NOMO-1 treated with dmso at 0.1 percent for 144 hours (cell line): ENCODE results near the gene EDA.
"Not testable (repeated sequence)": the region's sequence is repeated elsewhere in the genome, so short reads cannot be mapped to it uniquely, and the experiment has no call there.

ENCODE experiments used
- DNase-seq: peaks from one replicate; lab custom pipeline; 2025; ENCODE audit not compliant: unreplicated experiment; lab: John Stamatoyannopoulos, UW

The EDA gene

DNA sequence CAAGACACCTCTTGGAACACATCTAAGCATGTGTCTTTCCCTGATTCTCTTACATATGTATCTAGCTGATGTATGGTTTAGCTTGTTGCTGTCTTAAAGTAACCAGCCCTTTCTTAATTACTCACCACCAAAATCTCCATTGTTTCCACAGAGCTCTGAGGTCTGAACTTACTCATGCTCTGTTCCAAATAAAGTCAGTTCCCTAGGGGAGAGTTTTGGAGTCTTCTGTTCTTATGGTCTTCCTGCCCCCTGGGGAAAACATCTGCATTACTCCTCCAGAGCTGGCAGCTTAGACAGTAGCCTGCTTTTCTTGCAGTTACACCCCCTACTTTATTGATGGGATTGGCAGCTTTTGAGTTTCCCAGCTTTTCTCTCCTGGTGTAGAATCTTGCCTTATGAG is 125.8 kb downstream of the EDA start:
- no peak for DNase-seq

DNA sequence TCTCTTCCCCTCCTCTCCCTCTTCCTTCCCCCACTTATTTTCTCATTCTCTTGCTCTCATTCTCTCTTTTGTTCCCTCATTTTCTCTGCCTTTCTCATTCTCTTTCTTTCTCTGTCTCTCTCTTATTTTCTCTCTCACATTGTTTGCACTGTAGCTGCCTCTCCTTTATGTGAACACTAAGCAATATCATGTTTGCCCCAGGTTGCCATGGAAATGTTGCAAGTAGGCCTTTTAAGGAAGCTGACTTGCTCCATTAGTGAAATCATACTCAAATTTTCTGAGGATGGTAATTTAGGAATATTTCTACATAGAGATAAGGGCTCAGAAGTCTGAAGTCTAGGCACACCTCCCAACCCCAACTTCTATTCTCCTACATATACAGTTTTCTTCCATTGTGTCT is 130.1 kb downstream of the EDA start:
- no peak for DNase-seq

DNA sequence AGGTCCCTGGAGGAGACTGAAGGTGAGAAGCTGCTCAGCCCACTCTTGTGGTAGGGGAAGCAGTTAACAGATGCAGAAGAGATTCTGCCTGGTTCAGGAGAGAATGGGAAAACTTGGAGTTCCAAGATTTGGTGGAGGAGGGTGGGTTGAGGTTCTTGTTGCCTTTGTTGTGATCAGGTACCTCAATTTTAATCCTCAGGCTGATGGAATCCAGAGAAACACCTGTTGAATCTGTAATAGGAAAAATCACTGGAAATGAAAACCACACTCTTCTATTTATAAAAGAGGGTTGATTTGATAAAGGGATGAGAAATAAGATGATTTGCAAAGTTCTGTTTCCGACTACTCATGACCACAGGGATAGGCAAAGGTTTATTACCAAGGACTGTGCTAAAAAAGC is 132.1 kb downstream of the EDA start:
- no peak for DNase-seq

DNA sequence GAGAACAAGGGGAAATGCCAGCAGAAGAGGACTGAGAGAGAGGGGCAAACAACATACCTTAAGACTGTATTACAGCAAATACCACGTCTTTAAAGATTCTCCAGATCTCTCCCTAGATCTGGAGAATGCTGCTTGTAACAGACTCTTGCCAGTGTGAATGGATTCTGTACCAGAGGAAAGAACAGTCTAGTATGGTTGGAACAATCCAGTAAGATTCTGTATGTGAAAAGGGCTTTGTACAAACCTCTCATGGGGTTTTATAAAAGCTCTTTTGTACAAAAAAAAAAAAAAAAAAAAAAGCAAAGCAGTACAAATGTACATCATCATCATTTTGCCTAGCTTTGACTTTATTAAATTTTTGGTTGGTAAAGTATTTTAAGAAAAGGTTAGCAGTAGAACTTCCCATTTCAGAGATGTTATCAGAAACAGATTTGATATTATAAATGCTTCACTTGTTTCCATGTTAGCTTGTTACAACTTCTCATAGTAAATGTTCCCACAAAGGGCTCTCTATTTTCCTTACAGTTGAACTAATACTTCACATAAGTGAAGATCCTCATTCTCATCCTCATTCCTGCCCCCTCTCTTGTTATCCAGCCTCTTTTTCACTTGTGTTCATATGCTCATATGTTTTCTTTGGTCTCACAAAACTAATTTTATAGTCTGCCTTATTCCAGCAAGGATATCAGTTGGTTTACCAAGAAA is 144.2 kb downstream of the EDA start:
- DNase-seq: no peak

DNA sequence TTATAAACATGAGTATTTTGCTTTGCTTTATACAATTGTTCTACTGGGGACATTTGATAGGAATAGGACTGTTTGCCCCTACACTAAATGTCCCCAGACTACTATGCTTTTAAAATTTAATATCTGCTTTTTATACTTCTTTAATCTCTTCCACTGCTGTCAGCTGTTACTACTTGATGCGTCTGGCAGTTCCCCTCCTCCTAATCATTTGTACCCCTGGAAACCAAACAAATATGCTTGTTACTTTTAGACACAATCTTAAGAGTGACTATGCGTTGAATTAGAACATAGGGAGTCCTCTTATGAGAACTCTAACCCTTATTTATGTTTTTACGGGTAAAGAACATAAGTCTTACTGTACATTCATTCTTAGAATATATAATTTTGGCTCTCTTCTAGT is 145.7 kb downstream of the EDA start:
- DNase-seq: no peak

DNA sequence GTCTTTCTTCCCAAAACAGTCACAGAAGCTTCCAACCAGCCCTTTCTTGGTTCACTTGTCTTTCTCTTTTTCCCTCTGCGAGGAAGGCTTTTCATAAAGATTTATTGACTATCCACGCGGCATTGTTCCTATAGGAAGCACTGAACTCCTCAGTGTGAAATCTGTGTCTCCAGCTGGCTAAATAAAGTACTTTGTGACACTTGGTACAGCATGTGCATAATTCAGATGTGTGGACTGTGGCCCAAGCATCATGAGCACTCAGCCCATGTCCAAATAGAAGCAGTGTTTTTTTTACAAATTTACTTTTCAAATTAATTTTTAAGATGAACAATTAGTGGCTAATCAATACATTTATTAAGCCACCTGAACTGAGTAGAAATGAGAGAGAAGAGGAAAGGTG is 146.4 kb downstream of the EDA start:
- DNase-seq: no peak

DNA sequence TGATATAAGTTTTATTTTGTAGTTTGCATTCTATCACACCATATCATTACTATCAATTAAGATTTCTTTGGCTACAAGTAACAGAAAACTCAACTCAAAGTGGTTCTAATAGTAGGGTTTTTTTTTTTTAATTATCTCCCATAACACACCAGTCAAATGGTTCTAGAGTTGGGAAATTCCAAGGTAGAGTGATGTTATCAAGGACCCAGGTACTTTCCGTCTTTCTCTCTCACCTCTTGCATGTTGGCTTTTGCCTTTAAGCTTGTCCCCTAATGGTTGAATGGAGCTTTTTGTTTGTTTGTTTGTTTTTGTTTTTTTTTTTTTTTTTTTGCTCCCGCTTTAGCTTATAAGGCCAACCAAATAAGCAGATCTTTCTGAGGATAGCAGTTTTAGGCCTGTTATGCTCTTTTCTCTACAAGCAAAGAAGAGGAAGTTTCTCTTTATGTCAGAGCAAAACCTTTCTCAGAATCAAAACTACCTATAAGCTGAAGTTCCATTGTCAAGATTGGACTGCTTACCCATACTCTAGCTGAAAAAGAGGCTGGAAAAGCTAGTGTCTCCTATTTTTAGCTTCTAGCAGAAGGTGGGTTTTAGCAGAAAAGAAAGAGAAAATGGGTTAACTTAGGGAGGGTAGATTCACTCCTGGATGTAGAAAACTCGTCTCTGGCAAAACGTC is 177.5 kb downstream of the EDA start:
- no peak for DNase-seq

- no peak for DNase-seq
Observed at GRCh38 chrX:69795702-69796101, 179.8 kb downstream of the EDA start.

GRCh38 chrX:69807400-69807799 is 191.5 kb downstream of the EDA start:
- DNase-seq: no peak

GRCh38 chrX:69808375-69808774 is 192.5 kb downstream of the EDA start:
- no peak for DNase-seq

DNA sequence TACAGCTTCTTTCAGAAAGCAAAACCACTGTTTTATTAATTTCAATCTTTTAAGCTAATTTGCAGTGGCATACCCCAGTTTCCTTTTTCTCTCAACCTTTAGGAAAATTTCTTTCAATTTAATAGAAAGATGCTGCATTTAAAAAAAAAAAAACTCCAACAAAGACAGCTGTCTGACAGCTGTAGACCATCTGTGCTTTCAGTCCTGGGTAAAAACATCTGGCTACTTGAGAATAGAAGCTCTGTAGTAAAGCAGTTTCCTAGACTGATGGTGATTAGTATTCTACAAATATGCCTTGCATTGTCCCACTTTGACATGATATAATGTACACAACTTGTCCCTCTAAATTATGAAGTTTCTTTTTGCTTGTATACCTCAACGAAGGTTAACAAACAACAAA is 197.8 kb downstream of the EDA start:
- no peak for DNase-seq

DNA sequence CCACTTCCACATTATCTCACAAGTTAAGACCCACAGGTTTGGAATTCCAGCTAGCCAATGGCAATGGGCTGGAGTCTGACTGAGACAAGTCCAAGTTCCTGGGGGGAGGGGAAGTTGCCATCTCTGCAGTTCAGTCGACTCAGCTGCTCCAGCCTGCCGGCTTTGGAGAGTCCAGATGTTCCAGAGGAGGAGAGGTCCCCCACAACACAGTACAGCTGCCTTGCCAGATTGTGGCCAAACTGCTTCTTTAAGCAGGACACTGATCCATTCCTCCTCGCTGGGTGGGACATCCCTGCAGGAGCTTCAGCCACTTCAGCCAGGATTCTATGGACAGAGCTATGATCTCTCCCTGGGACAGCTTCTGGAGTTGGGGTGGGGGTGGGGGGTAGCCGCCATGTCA is 199.2 kb downstream of the EDA start:
- DNase-seq: no peak

DNA sequence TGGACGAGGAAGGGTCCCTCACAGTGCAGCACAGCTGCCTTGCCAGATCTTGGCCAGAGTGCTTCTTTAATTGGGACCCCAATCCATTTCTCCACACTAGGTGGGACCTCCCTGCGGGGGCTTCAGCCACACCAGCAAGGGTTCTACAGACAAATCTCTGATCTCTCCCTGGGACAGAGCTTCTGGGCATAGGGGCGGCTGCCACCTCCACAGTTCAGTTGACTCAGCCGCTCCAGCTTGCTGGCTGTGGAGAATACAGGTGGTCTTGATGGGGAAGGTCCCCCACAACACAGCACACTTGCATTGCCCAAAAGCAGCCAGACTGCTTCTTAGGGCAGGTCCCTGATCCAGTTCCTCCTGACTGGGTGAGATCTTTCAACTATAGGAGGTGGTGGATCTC is 199.6 kb downstream of the EDA start:
- DNase-seq: no peak

GRCh38 chrX:69844636-69845035 is 228.7 kb downstream of the EDA start:
- no peak for DNase-seq

GRCh38 chrX:69859999-69860398 is 244.1 kb downstream of the EDA start:
- DNase-seq: not testable (repeated sequence)

GRCh38 chrX:69876221-69876620 is 260.3 kb downstream of the EDA start:
- no peak for DNase-seq

GRCh38 chrX:69884210-69884609 is 268.3 kb downstream of the EDA start:
- DNase-seq: no peak

DNA sequence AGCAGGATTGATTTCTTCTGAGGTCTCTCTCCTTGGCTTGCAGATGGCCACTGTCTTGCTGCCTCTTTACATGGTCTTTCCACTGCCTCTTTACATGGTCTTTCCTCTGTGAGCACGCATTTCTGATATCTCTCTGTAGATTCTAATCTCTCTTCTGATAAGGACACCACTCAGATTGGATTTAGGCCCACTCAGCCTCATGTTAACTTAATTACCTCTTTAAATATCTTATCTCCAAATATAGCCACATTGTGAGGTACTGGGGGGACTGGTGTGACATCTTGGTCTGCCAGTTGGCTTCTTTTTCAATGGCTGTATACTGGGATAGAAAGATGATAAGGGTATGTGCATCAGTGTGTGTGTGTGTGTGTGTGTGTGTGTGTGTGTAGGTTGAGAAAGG is 280.1 kb downstream of the EDA start:
- DNase-seq: no peak

DNA sequence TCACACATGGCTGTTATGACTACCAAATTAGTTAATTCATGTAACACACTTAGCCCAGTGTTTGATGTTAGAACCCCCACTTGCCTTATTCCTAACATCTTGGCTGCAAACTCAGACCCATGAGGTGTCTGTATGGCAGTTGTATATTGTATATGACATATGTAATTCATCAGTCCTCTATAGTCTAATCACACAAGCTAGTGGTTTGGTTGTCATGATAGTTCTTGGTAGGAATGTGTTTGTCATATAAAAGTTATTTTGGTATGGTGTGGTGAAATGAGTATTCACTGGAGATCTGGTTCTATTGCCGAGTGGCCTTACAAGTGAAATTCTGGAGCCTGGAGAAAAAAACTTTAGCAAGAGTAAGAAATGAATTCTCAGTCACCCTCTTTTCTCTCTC is 284.6 kb downstream of the EDA start:
- DNase-seq: no peak

GRCh38 chrX:69906447-69906846 is 290.5 kb downstream of the EDA start:
- no peak for DNase-seq

- DNase-seq: no peak
Observed at GRCh38 chrX:69914781-69915180, 298.9 kb downstream of the EDA start.

DNA sequence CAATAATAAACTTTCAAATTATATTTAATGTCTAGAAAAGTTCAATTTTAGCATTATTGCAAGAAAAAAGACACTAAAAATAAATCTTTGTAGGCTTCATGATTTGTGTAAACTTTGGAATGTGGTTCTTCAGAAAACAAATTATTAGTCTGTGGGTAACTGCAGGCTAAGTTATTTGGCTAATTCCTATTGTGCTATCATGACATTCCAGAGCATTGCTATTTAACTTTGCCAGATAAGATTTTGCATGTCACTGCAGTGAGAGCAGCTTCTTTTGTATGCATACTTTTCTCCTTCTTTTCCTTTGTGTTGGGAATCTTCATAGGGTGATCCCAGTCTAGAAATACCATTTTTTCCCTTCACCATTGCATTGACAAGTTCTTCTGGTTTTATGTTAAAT is 303.8 kb downstream of the EDA start:
- no peak for DNase-seq

DNA sequence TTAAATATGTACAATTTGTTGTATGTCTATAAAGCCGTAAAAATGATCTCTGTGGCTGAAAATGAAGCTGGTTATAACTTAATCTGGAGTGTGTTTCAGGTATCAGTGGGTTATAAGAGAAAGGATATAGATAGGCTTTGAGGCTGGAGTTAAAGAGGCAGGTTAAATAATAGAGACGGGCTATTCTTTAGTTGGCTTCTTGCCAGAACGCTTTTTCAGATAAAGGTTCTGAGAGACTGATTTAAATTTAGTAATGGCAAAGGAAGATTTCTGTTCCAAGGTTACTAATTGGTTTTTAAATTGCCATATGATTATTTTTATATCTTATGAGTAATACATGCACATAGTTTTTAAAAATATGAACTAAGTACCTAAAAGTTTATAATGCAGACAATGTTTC is 316.4 kb downstream of the EDA start:
- no peak for DNase-seq
